Activated T-cell treated with anti-CD3 and anti-CD28 coated beads for 24 hours (primary cell): Measurements from ENCODE around the gene SCARB2.

Experiments
- DNase-seq: peaks from one replicate; pipeline ENCODE4 v3.0.0-alpha.2; 2020; ENCODE audit warnings: low read depth

SCARB2 gene

GRCh38 chr4:76224171-76224570, 10.5 kb upstream of the SCARB2 start:
- no peak for DNase-seq

DNA sequence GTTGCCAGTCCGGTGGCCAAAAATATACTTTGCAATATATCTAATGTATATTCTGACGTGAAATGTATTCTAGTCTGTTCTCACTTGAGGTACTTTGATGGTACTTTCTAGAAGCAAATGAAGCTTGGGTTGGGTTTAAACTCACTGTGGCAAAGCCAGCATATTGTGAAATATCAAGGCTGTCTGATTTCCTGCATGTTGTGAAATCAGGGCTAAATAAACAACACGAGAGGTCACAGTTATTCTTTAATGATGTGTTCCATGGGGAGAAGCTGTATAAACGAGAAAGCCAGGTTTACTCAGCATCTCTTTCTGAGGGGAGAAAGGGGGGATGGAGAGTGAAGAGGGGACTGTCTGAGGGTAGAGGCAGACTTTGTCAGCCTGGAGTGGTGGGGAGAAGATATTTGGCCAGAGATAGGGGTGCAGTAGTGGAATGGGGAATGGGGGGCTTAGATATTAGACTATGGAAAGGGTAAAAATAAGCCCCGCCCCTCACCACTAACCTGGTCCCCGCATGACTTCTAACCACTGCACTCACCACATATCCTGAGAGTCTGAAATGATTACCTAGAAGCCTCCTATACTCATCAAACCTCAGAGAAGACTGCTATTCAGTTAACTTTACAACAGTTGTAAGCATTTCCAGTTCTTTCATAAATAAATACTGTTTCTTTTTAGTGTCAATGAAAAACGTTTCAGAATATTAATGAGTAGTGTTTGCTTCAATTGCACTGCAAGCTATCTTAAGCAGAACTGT, 5.9 kb upstream of the SCARB2 start:
- no peak for DNase-seq

- DNase-seq, result no peak
Observed at GRCh38 chr4:76216975-76217814, 3.6 kb upstream of the SCARB2 start.

- DNase-seq, result no peak
Observed at GRCh38 chr4:76216524-76216923, 2.9 kb upstream of the SCARB2 start.

DNA sequence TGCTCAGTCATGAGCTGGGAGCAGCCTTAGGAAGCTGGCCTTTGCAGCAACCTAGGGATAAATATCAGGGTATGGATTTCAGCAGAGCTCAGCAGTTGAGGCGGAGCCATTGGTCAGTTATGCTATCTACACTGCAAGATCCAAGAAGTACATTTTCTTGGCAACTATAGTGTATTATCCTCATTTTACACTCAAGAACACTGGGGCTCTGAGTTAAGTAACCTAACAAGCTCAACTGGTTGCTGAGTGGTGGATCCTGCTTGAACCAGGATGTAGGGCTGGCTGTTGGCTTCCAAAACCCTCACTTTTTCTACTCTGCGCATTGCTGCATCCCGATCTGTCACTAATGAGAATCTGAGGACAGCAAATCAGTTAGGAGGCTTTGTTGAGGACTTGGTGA, 1.5 kb upstream of the SCARB2 start:
- no peak for DNase-seq

DNA sequence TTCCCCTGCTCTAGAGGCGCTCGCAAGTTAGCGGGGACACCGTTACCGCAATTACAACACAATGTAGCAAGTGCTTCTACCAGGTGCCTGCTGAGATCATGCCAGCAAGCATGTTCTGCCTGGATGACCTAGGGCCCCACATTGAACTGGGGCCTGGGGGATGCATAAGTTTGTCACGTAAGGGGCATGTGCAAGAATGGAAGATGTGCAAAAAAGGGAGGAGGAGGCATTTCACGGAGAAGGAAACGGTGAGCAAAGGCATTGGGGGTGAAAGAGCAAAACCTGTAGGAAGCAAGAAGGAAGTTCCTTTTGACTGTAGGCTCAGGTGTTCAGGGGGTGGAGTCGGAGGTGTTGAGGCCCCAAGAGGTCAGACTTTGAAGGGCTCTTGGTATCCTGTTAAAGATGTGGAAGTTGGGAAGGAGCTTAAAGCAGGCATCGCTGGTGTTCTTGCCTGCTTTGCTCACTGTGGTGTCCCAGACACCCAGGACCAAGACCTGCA, 602 bp upstream of the SCARB2 start:
- DNase-seq, result no peak

GRCh38 chr4:76212851-76213414, 691 bp downstream of the SCARB2 start:
- DNase-seq, result no peak

GRCh38 chr4:76211769-76212708, 1.6 kb downstream of the SCARB2 start:
- DNase-seq, result no peak

DNA sequence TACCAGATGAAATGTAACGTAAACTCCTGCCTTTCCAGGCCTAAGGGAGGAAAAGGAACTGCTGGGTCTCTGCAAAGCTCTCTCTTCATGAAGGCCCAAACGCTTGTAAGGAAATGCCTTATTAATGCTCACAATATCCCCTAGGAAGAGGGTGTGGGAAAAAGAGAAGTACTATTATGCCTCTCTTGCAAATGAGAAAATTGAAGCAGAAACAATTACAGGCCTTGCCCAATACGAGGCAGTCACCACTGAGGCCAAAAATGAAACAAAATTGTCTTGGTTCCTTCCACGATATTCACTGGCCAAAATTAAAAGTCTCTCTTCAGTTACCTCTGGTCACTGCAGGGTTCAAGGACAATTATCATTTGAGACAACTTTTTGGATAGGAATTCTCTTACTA, 3.2 kb downstream of the SCARB2 start:
- no peak for DNase-seq

GRCh38 chr4:76209881-76210280, 3.7 kb downstream of the SCARB2 start:
- no peak for DNase-seq

GRCh38 chr4:76208005-76208765, 5.4 kb downstream of the SCARB2 start:
- no peak for DNase-seq

DNA sequence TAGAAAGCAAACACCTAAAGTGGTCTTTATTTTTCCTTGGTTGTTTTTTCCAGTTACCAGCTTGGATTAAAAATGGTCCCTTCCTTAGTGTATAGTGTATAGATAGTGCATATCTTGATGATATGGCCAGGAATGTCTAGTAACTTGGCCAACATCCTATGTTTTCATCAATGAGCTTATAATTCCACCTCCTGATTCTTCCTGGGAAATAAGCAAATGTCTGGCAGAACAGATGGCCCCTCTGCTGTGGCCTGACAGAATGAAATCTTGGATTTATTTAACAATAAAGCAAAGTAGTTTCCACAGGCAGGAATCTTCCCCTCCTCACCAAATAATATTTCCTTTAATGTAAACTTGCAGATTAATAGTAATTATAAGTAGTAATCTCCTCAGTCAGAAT, 6.1 kb downstream of the SCARB2 start:
- DNase-seq, result no peak

DNA sequence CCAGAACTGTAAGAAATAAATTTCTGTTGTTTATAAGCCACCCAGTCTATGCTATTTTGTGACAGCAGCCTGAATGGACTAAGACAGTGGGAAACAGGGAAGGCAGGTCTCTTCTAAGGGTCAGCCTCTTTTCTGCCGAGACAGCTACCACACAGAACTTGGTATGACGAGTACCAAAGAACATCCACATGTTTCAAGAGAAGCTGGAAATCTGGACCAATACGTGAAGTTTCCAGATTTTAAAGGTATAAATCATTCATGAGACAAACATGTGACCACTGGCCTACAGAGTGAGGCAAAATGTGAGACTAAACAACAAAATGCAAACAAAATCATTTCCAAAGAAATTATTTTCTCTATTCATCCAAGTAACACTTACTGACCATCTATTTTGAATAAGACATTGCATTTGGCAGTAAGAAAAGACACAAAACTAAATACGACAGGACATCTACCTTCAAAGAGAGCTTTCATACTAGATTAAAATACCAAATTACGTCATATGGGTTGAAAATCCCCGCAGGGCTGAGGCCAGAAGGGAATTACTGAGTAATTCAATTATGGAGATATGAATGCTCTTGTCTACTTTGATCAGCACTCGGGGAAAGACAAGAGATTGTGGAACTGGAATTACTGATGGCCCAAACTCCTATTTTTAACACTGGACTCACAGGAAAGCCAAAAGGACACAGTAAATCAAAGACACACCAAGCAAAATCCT, 7.2 kb downstream of the SCARB2 start:
- DNase-seq, result no peak

GRCh38 chr4:76205476-76205875, 8.1 kb downstream of the SCARB2 start:
- no peak for DNase-seq

- DNase-seq, result no peak
Observed at GRCh38 chr4:76204936-76205335, 8.7 kb downstream of the SCARB2 start.

- no peak for DNase-seq
Observed at GRCh38 chr4:76203541-76203940, 10.1 kb downstream of the SCARB2 start.

GRCh38 chr4:76201276-76201675, 12.3 kb downstream of the SCARB2 start:
- no peak for DNase-seq

- DNase-seq, result no peak
Observed at GRCh38 chr4:76200771-76201231, 12.8 kb downstream of the SCARB2 start.

- no peak for DNase-seq
Observed at GRCh38 chr4:76199664-76200211, 13.9 kb downstream of the SCARB2 start.
